Measurements from ENCODE around the gene LMTK2.

The LMTK2 gene

GRCh38 chr7:98151884-98152283 lies 45.2 kb downstream of the LMTK2 start:
- Histone ChIP-seq H3K4me1 (no peaks in the 10 kb centered on the region), H3K9me3 (no peaks in the 10 kb centered on the region), H3K36me3 (peaks cover 16% of the 10 kb centered on the region), H3K27me3 (no peaks in the 10 kb centered on the region), H3K4me3 (ENCODE audit: low read depth, low read length) (no peak overlapping the region)
- no peak for DNase-seq
- no peak for TF ChIP-seq CTCF (IDR thresholded peaks at IDR 0.05; ENCODE audit: low read depth, low read length)

DNA sequence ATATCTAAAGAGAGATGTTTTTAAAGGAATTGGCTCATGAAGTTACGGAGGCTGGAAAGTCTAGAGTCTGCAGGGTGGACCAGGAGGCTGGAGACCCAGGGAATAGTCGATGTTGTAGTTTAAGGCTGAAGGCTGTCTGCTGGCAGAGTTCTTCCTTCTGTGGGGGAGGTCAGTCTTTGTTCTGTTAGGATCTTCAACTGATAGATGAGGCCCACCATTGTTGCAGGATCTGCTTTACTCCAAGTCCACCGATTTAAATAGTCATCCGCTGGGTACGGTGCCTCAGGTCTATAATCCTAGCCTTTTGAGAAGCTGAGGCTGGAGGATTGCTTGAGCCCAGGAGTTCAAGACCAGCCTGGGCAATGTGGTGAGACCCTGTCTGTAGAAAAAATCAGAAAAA lies 50.0 kb downstream of the LMTK2 start:
- no peak for TF ChIP-seq CTCF (IDR thresholded peaks at IDR 0.05; ENCODE audit: low read depth, low read length)
- no peaks in the 10 kb centered on the region for H3K9me3 ChIP-seq
- no peaks in the 10 kb centered on the region for H3K4me1 ChIP-seq
- H3K4me3 ChIP-seq (ENCODE audit: low read depth, low read length): no peak overlapping the region
- H3K36me3 ChIP-seq: peaks cover 10% of the 10 kb centered on the region
- DNase-seq: no peak
- no peaks in the 10 kb centered on the region for H3K27me3 ChIP-seq

- Histone ChIP-seq H3K27me3 (no peaks in the 10 kb centered on the region), H3K9me3 (no peaks in the 10 kb centered on the region), H3K4me3 (ENCODE audit: low read depth, low read length) (no peak overlapping the region), H3K36me3 (peaks cover 10% of the 10 kb centered on the region), H3K4me1 (no peaks in the 10 kb centered on the region)
- no peak for TF ChIP-seq CTCF (IDR thresholded peaks at IDR 0.05; ENCODE audit: low read depth, low read length)
- no peak for DNase-seq
Measured at GRCh38 chr7:98157761-98158160, 51.1 kb downstream of the LMTK2 start.

DNA sequence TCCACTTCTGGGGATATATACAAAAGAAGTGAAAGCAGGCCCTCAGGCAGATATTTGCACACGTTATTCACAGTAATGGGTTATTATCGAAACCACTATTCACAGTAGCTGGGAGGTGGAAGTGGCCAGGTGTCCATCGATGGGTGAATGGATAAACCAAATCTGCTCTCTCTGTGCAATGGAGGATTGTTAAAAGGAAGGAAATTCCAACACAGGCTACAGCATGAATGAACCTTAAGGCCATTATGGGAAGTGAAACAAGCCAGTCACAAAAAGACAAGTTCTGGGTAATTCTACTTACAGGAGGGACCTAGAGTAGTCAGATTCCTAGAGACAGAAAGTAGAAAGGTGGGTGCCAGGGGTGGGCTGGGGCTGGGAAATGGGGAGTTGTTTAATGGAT lies 56.1 kb downstream of the LMTK2 start:
- no peak for DNase-seq
- no peaks in the 10 kb centered on the region for H3K9me3 ChIP-seq
- no peaks in the 10 kb centered on the region for H3K36me3 ChIP-seq
- H3K4me1 ChIP-seq: no peaks in the 10 kb centered on the region
- H3K27me3 ChIP-seq: no peaks in the 10 kb centered on the region
- no peak for TF ChIP-seq CTCF (IDR thresholded peaks at IDR 0.05; ENCODE audit: low read depth, low read length)
- H3K4me3 ChIP-seq (ENCODE audit: low read depth, low read length): no peak overlapping the region

DNA sequence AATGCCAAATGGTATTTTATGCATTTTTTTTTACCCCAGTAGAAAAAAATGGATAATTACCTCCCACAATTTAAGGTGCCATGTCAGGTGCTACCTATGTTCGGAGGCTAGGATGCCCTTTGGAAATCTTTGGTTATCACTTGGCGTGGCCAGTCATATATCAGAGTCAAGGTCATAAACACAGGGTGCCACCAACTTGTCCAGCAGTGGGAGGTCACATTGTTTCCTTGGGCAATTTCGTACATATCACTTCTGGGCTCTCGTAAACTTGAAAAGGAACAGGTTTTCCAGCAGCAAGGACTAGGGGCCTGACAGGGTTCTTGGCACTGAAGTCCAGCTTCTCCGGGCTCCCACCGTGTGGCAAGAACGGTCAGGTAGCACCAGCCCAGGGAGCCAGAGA lies 56.6 kb downstream of the LMTK2 start:
- TF ChIP-seq CTCF (IDR thresholded peaks at IDR 0.05; ENCODE audit: low read depth, low read length): no peak
- no peaks in the 10 kb centered on the region for H3K36me3 ChIP-seq

GRCh38 chr7:98163704-98164494 lies 57.2 kb downstream of the LMTK2 start:
- no peaks in the 10 kb centered on the region for H3K27me3 ChIP-seq
- no peaks in the 10 kb centered on the region for H3K9me3 ChIP-seq
- no peak for DNase-seq
- no peaks in the 10 kb centered on the region for H3K4me1 ChIP-seq
- no peaks in the 10 kb centered on the region for H3K36me3 ChIP-seq
- no peak for TF ChIP-seq CTCF (IDR thresholded peaks at IDR 0.05; ENCODE audit: low read depth, low read length)
- no peak overlapping the region for H3K4me3 ChIP-seq (ENCODE audit: low read depth, low read length)

More for the DNA sequence above, 56.6 kb downstream of the LMTK2 start:
- Histone ChIP-seq H3K27me3 (no peaks in the 10 kb centered on the region), H3K4me3 (ENCODE audit: low read depth, low read length) (no peak overlapping the region), H3K9me3 (no peaks in the 10 kb centered on the region), H3K4me1 (no peaks in the 10 kb centered on the region)
- no peak for DNase-seq
